HG03060 (cell line): ENCODE data around the gene MYL12B.
"Not testable (repeated sequence)": the region's sequence is repeated elsewhere in the genome, so short reads cannot be mapped to it uniquely, and the experiment has no call there.

Experiments used
- ATAC-seq: cut with Tn5 transposase; IDR thresholded peaks from one replicate; pipeline ENCODE4 v1.9.1; 2021; ENCODE audit warnings: low read depth, moderate number of reproducible peaks; ENCODE audit not compliant: unreplicated experiment

MYL12B gene

GRCh38 chr18:3294435-3295080 lies 32.6 kb downstream of the MYL12B start:
- no peak for ATAC-seq

- ATAC-seq = peak; percentile 98
Observed at GRCh38 chr18:3297025-3297984, 35.4 kb downstream of the MYL12B start.

GRCh38 chr18:3304832-3305231 lies 42.9 kb downstream of the MYL12B start:
- ATAC-seq = no peak

GRCh38 chr18:3305354-3305762 lies 43.4 kb downstream of the MYL12B start:
- ATAC-seq = peak; percentile 67

GRCh38 chr18:3305933-3306332 lies 44.0 kb downstream of the MYL12B start:
- no peak for ATAC-seq

- ATAC-seq = no peak
Observed at GRCh38 chr18:3306391-3306790, 44.5 kb downstream of the MYL12B start.

GRCh38 chr18:3313685-3314084 lies 51.8 kb downstream of the MYL12B start:
- ATAC-seq = no peak

GRCh38 chr18:3315344-3315743 lies 53.4 kb downstream of the MYL12B start:
- not testable (repeated sequence) for ATAC-seq

- no peak for ATAC-seq
Observed at GRCh38 chr18:3319399-3319798, 57.5 kb downstream of the MYL12B start.

GRCh38 chr18:3319894-3320454 lies 58.0 kb downstream of the MYL12B start:
- ATAC-seq = no peak

GRCh38 chr18:3321133-3321812 lies 59.3 kb downstream of the MYL12B start:
- no peak for ATAC-seq

- no peak for ATAC-seq
Observed at GRCh38 chr18:3323900-3324299, 62.0 kb downstream of the MYL12B start.
